MCF 10A (cell line): ENCODE measurements around the gene GRM1. TPM values are rescaled to one million over a fixed set of nuclear protein-coding genes. Genes with fewer than 3 reads are reported as not detected.

Experiments
- BruUV-seq: library from RNA; stranded (reverse); fragments of 400-500 nt; replicated peaks from 2 replicates; lab custom pipeline; 2021; lab: Mats Ljungman, UMichigan
- CTCF ChIA-PET: fragments of 300-600 bp; sonication (Branson Sonifier 250); formaldehyde crosslinking; extraction: SDS; loops from one replicate; lab custom pipeline; 2021; ENCODE audit warnings: antibody characterized with exemption, inconsistent platforms; lab: Yijun Ruan, JAX
- POLR2A ChIA-PET: fragments of 300-600, 350-650 bp; sonication (Branson Sonifier 250); formaldehyde crosslinking; extraction: SDS; loops from one replicate; lab custom pipeline; 2020; ENCODE audit warnings: antibody characterized with exemption, inconsistent platforms; lab: Yijun Ruan, JAX
- DNase-seq: peaks from one replicate; pipeline ENCODE4 v3.0.0-alpha.2; 2018; ENCODE audit not compliant: unreplicated experiment
- H3K27ac Mint-ChIP-seq: one replicate; pipeline ENCODE4 v1.8.0; 2022; ENCODE audit warnings: mild to moderate bottlenecking, low read depth, mixed read lengths; ENCODE audit not compliant: unreplicated experiment
- H3K27me3 Mint-ChIP-seq: one replicate; pipeline ENCODE4 v1.8.0; 2022; ENCODE audit warnings: mixed read lengths; ENCODE audit not compliant: insufficient read depth, unreplicated experiment
- H3K36me3 Mint-ChIP-seq: one replicate; pipeline ENCODE4 v1.8.0; 2022; ENCODE audit warnings: mild to moderate bottlenecking, moderate library complexity, mixed read lengths; ENCODE audit not compliant: insufficient read depth, unreplicated experiment
- H3K4me1 Mint-ChIP-seq: one replicate; pipeline ENCODE4 v1.8.0; 2022; ENCODE audit warnings: mixed read lengths; ENCODE audit not compliant: insufficient read depth, unreplicated experiment
- H3K4me3 Mint-ChIP-seq: one replicate; pipeline ENCODE4 v1.8.0; 2022; ENCODE audit warnings: mild to moderate bottlenecking, moderate library complexity, mixed read lengths; ENCODE audit not compliant: unreplicated experiment
- H3K9me3 Mint-ChIP-seq: one replicate; pipeline ENCODE4 v1.8.0; 2022; ENCODE audit warnings: mixed read lengths; ENCODE audit not compliant: unreplicated experiment
- CTCF ChIP-seq: fragments of 200-600 bp; IDR thresholded peaks from one replicate; pipeline ENCODE4 v1.8.0; 2022; ENCODE audit warnings: antibody characterized with exemption, mild to moderate bottlenecking; ENCODE audit not compliant: unreplicated experiment
- intact Hi-C: fragments of 100-400 bp; cut with micrococcal nuclease; formaldehyde crosslinking; loops from 2 replicates; pipeline ENCODE4 v1.14.1; 2022
- total RNA-seq: library from RNA; stranded (reverse); gene quantifications from 2 replicates; pipeline ENCODE4 v1.2.3, GENCODE V29; 2022

GRM1 gene
- total RNA-seq, 1 experiment from 2014 or later = not detected

DNA sequence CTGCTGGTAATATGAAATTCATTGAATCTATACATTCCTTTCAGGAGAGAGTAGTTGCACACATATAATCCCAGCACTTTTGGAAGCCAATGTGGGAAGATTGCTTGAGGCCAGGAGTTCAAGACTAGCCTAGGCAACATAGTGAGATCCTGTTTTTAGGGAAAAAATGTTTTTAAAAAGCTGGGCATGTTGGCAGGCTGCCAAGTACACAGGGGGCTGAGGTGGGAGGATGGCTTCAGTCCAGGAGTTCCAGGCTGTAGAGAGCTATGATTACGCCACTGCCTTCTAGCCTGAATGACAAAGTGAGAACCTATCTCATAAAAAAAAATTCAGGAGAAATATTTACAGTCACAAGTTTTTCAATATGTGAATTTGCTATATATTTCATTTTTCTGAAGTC, 71.9 kb downstream of the GRM1 start:
- no peak for TF ChIP-seq CTCF
- Mint-ChIP-seq H3K4me3 (no peak overlapping the region), H3K4me1 (no peaks in the 10 kb centered on the region), H3K9me3 (peaks cover 7% of the 10 kb centered on the region), H3K27ac (no peak overlapping the region), H3K27me3 (peaks cover 45% of the 10 kb centered on the region), H3K36me3 (no peaks in the 10 kb centered on the region)
- CTCF ChIA-PET = interaction anchor here (0.5 kb wide), 1 partner anchor 9 kb away, joined by 3 read pairs; no protein-coding TSS in a partner anchor
- BruUV-seq = no TSS peak
- intact Hi-C loops = no loop called here
- no peak for DNase-seq
- POLR2A ChIA-PET = interaction anchor here (0.7 kb wide), 2 partner anchors 13 to 88 kb away, joined by 3 read pairs; no protein-coding TSS in a partner anchor

GRCh38 chr6:146103416-146104072, 74.7 kb downstream of the GRM1 start:
- H3K9me3 Mint-ChIP-seq = peaks cover 11% of the 10 kb centered on the region
- no peak overlapping the region for H3K27ac Mint-ChIP-seq
- intact Hi-C loops = no loop called here
- no peaks in the 10 kb centered on the region for H3K36me3 Mint-ChIP-seq
- TF ChIP-seq CTCF = no peak
- POLR2A ChIA-PET = no interaction called here
- H3K27me3 Mint-ChIP-seq = peaks cover 38% of the 10 kb centered on the region
- no peak overlapping the region for H3K4me3 Mint-ChIP-seq
- CTCF ChIA-PET = interaction anchor here (0.8 kb wide), 1 partner anchor 59 kb away, joined by 3 read pairs; no protein-coding TSS in a partner anchor
- no peak for DNase-seq
- H3K4me1 Mint-ChIP-seq = no peaks in the 10 kb centered on the region
- BruUV-seq = no TSS peak

DNA sequence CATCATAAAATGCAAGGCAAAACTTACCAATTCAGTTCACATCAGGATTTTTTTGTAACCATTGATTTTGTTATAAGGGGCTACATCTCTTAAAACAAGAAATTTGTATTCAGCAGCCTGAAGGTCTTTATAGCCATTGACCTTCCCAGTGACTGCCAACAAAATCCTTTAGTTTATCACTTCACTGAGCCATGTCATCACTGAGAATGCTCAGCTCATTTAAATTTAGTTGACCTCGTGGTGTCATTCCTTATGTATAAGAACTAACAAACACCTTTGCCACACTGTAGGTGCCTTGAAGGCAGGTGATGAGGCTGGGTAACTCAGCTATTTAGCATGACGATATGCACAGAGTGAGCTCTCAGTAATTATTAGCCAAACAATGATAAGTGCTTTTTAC, 77.7 kb downstream of the GRM1 start:
- TF ChIP-seq CTCF = no peak
- ChIA-PET POLR2A (no interaction called here), CTCF (no interaction called here)
- Mint-ChIP-seq H3K36me3 (peaks cover 5% of the 10 kb centered on the region), H3K27ac (no peak overlapping the region), H3K4me1 (no peaks in the 10 kb centered on the region), H3K9me3 (peaks cover 20% of the 10 kb centered on the region), H3K4me3 (no peak overlapping the region), H3K27me3 (peaks cover 29% of the 10 kb centered on the region)
- BruUV-seq = no TSS peak
- intact Hi-C loops = no loop called here
- no peak for DNase-seq

GRCh38 chr6:146110990-146111389, 82.1 kb downstream of the GRM1 start:
- Mint-ChIP-seq H3K9me3 (peaks cover 13% of the 10 kb centered on the region), H3K27ac (no peak overlapping the region)

More at GRCh38 chr6:146110990-146111389, 82.1 kb downstream of the GRM1 start:
- no TSS peak for BruUV-seq
- peaks cover 5% of the 10 kb centered on the region for H3K36me3 Mint-ChIP-seq
- TF ChIP-seq CTCF = no peak
- intact Hi-C loops = no loop called here
- H3K4me1 Mint-ChIP-seq = no peaks in the 10 kb centered on the region
- CTCF ChIA-PET = interaction anchor here (0.7 kb wide), 1 partner anchor 18 kb away, joined by 3 read pairs; no protein-coding TSS in a partner anchor
- no peak overlapping the region for H3K4me3 Mint-ChIP-seq
- no peak for DNase-seq
- H3K27me3 Mint-ChIP-seq = no peaks in the 10 kb centered on the region
- POLR2A ChIA-PET = no interaction called here
